HEK293 (cell line): ENCODE data around the gene VPS51.

Experiments
- GLI2 ChIP-seq: fragments of 450-650 bp; formaldehyde crosslinking; IDR thresholded peaks from 2 replicates; pipeline ENCODE4; 2017; ENCODE audit warnings: missing biosample characterization, missing genetic modification characterization, low read depth, borderline replicate concordance
- GLIS1 ChIP-seq: fragments of 450-650 bp; formaldehyde crosslinking; IDR thresholded peaks from 2 replicates; pipeline ENCODE4 v1.5.1; 2016; ENCODE audit warnings: missing biosample characterization, missing genetic modification characterization
- REST ChIP-seq: fragments of 450-650 bp; formaldehyde crosslinking; IDR thresholded peaks from 2 replicates; pipeline ENCODE4 v1.5.1; 2016; ENCODE audit warnings: missing biosample characterization, missing genetic modification characterization
- ZNF274 ChIP-seq, 2 experiments: fragments of 200-500 bp in 1 of 2; fragments of 450-650 bp in 1 of 2; sonication (Bioruptor generic) in 1 of 2; formaldehyde crosslinking in 1 of 2; IDR thresholded peaks; 2 replicates each; pipeline versions ENCODE4 v1.5.1 to v1.6.1; 2014 to 2016; ENCODE audit warnings: borderline replicate concordance in 1 of 2, inconsistent platforms in 1 of 2, low read length in 1 of 2, missing biosample characterization in 1 of 2, missing genetic modification characterization in 1 of 2
- ZNF473 ChIP-seq: fragments of 450-650 bp; formaldehyde crosslinking; IDR thresholded peaks from 2 replicates; pipeline ENCODE4 v1.5.1; 2017; ENCODE audit warnings: missing biosample characterization, missing genetic modification characterization
- ZNF670 ChIP-seq: fragments of 450-650 bp; formaldehyde crosslinking; IDR thresholded peaks from 2 replicates; pipeline ENCODE4 v1.5.1; 2016; ENCODE audit warnings: missing biosample characterization, missing genetic modification characterization, low read depth
- ZNF707 ChIP-seq: fragments of 450-650 bp; formaldehyde crosslinking; IDR thresholded peaks from 2 replicates; pipeline ENCODE4 v1.5.1; 2016; ENCODE audit warnings: missing biosample characterization, missing genetic modification characterization

GRCh38 chr11:65159012-65159411 lies 63.0 kb downstream of the VPS51 start:
- TF ChIP-seq ZNF707 (tag by site-specific recombination) (no peak), GLI2 (tag by site-specific recombination) (no peak), ZNF274 (IDR thresholded peaks at IDR 0.05; ENCODE audit: low read length) (no peak), ZNF274 (tag by site-specific recombination; IDR thresholded peaks at IDR 0.05; ENCODE audit: borderline replicate concordance) (no peak), GLIS1 (tag by site-specific recombination) (no peak), ZNF670 (tag by site-specific recombination) (no peak), REST (no peak), ZNF473 (tag by site-specific recombination) (no peak)
